Measurements from ENCODE around the gene SCUBE1.

DNA sequence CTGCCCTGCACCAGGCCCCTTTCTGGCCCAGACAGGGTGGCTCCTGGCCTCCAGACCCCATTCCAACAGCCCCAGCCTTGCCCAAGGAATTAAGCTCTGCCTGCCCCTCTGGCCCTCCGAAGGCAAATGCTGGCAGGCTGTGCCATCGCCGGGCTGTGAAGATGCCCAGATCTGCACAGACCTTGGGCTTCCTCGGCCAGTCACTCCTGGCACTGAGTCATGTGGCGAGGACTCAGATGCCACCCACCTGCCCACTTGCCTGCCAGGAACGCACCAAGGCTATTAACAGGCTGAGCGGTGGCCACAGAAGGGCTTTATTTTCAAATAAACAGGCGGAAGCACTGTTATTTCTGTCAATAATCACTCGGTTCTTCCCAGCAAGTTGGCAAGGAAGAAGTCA is 105.9 kb downstream of the SCUBE1 start:
- no peak for TF ChIP-seq CTCF (IDR thresholded peaks at IDR 0.05)
- TF ChIP-seq POLR2A (IDR thresholded peaks at IDR 0.05): no peak

All from esophagus squamous epithelium (tissue), 4 donors.